NCI-H345 treated with DMSO at 0.1 percent for 48 hours (cell line): ENCODE measurements around the gene HSD17B2.
"Not testable (repeated sequence)": the region's sequence is repeated elsewhere in the genome, so short reads cannot be mapped to it uniquely, and the experiment has no call there.

ENCODE experiments used
- DNase-seq: peaks from one replicate; lab custom pipeline; 2025; ENCODE audit not compliant: unreplicated experiment; lab: John Stamatoyannopoulos, UW

The HSD17B2 gene

DNA sequence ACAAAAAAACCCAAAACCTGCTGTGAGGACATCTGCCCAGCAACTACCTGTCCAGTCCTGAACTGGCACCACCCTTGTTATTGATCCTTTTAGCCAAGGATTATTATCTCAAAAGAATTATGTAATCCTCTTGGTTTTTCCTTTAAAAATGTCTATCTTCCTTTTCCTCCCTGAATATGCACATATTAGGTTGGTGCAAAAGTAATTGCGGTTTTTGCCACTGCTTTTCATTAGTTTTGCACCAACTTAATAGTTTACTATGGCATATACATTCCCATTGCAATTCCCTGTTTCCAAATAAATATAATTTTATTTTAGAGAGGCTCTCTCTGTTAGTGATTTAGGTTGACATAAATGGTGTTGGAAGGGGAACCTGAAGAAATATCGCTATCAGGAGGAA is 83.7 kb downstream of the HSD17B2 start:
- DNase-seq, result no peak

DNA sequence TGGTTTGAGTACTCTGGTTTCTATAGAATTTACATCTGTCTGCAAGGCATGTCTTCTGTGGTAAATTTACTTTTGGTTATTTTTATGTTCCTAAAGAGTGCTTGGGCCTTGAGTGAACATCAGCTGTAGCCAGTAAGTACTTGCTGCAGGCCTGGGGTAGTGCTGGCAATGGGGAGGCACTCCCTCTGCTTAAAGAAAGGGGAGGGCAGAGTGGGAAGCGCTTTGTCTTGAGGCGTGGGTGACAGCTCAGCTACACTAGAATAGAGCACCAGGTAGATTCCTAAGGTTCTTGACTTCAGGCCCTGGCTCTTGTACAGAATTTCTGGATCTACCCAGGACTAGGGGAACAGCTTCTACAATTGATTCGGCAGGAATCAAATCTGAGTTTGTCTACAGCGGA is 84.4 kb downstream of the HSD17B2 start:
- DNase-seq, result peak; percentile 12

DNA sequence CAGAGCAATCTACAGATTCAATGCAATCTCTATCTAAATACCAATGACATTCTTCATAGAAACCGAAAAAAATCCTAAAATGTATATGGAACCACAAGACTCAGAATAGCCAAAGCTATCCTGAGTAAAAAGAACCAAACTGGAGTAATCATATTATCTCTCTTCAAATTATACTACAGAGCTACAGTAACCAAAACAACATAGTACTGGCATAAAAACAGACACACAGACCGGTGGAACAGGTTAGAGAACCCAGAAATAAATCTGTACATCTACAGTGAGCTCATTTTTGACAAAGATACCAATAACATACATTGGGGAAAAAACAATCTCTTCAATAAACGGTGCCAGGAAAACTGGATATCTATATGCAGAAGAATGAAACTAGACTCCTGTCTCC is 89.6 kb downstream of the HSD17B2 start:
- no peak for DNase-seq

DNA sequence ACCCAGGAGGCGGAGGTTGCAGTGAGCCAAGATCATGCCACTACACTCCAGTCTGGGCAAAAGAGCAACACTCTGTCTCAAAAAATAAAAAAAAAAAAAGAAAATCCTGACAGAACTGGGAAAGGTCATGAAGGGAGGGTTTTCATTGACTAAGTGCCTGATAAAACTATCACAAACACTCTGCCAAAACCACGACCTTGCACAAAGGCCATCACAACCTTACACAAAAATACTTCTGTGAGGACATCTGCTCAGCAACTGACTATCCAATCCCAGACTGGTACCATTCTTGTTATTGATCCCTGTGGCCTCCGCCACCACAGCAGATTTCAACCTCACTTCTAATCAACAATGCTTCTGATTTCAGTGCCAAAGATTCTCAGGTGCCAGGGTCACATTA is 94.8 kb downstream of the HSD17B2 start:
- DNase-seq, result no peak

DNA sequence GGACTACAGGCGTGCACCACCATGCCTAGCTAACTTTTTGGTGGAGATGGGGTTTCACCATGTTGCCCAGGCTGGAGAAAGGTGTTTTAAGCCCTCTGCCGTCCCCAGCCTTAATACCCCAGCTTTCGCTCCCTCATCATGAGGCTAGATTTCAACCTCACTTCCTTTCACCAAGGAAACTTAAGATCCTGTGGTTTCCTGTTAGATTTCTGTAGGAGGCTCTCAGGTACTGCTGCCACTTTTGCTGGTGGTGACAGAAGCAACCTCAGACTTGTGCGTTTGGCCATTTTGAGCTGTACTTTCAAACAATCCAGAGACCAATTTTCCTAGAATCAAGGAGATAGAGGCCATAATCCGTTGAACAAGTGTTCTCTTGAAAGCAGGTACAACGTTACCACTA is 98.7 kb downstream of the HSD17B2 start:
- DNase-seq, result no peak

DNA sequence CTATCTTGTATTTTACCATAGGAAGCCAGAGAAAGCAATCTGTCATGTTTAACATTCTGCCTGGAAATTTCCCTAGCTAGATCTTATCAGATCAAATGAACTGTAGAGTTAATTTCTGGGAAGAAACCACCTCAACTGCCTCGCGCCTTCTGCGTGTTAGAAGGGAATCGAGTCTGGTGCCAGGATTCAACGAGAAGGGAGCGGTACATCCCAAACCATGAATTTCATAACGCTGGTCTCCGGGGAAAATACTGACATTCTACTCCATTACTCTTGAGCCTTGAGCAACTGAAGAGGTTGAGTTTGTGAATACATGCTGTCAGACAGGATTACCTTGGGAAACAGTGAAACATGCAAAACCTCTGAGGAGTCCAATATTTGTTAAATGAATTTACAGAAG is 99.8 kb downstream of the HSD17B2 start:
- no peak for DNase-seq

DNA sequence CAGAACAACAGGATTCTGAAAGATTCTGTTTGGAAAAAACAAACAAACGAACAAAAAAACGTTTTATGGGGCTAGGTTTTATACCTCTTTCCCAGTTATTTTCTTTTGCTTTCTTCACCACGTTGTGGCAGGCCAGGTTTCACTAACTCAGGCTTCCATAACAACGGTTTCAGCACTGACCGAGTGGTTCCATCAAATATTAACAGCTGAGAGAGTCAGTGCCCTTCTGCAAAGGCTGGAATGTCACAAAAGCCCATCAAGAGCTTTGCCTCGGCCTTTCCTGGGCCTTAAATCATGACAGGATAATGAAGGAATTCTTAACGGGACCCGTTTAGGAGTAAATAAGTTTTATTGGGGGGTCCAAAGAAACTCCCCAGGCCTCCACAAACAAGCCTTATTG is 100.8 kb downstream of the HSD17B2 start:
- DNase-seq, result no peak

DNA sequence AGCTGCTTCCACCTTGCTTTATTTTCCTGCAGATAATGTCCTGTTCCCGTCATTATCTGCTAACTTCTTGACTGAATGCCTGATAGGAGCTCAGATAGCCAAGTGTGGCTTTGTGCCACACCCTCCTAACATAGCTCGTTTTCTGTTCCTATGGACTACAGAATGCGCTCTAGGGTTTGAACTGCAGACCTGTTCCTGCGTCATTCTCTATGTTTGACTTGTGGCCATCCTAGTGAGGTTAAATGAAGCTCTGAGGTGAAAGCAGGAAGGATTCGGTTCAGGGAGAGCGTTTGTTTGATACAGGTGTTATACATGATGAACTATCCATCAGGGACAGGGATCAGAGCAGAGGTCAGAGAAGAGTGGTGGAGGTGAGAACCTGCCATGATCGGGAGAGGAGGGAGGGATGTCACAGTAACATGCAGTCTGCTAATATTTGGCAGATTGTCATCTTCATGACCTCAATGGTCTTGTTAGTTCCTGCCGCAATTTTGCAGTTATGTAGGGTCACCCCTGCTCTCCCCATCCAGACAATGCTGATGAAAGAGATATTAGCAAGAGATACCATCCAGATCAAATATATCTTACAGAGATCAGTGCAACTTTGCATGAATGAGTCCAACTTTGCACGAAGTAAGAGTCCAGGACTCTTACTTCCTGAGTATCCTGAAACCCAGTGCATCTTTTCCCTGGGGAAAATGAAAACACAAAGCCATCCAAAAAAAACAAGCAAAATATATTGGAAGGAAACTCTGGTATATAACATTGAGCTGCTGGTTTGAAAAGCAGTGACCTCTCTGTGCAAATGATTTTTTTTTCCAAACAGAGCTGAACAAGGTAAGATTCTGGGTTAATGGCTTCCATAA is 102.1 kb downstream of the HSD17B2 start:
- no peak for DNase-seq

DNA sequence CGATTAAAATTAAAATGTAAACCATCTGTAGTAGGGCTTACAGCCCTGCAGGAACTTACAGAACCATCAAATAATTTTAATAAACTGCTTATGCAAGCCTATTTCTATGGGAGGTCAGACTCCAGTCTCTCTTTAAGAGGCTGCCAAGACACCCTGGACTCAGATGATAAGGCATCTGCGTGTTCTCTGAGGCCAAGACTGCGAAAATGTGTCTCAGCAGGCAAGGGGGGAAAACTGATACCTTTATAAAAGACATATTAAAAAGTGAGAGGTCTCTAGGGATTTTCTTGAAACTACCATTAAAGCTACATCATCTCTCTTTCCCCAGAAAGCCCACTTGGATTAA is 102.7 kb downstream of the HSD17B2 start:
- DNase-seq, result no peak

DNA sequence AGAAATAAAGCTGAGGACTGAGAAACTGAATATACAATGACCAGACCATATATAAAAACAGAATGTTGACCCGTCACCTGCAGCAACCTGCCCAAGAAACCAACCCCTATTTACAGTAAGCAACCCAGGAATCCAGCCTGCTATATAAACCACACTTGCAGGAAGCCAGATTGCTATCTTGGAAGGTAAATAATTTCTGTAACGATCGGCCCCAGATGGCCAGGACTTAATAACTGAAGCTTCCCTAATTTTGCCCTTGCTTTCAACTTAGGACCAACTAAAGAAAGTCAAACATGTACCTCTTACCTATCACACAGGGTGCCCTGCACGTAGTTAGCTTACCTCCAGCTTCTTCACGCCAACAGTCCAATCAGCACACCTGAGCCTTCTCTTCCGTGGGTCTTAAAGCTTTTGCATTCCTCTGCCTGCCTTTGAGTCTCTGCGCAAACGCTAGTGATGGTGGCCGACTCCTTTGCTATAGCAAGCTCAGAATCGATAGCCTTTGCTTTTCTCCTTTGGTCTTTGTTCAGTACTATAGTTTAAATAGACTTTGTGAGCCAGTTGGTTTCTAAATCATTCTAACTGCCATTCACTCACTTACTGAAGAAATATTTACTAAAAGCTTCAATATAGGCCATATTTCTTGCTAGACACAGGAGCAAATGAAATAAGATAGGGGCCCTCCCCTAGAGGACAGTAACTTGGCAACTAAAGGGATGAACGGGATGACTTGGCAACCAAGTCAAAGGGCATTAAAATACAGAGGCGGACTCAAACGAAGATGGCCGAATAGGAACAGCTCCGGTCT is 103.6 kb downstream of the HSD17B2 start:
- DNase-seq, result no peak

DNA sequence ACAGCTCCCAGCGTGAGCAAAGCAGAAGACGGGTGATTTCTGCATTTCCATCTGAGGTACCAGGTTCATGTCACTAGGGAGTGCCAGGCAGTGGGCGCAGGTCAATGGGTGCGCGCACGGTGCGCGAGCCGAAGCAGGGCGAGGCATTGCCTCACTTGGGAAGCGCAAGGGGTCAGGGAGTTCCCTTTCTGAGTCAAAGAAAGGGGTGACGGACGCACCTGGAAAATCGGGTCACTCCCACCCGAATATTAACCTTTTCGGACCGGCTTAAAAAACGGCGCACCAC is 104.2 kb downstream of the HSD17B2 start:
- DNase-seq, result not testable (repeated sequence)

DNA sequence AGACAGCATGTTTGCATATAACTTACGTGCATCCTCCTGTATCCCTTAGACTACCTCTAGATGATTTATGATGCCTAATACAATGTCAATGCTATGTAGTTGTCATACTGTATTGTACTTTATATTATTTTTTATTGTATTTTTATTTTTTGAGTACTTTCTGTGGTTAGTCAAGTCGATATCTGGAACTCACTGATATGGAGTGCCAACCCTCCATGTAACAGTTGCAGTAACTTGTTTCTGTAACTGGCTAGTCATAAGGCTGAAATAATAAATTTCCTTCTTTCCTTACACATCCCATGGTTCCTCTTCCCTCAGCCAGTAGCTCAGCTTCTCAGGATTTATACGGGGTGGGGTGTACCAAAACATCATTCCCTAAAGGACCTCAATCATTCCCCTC is 111.5 kb downstream of the HSD17B2 start:
- no peak for DNase-seq

DNA sequence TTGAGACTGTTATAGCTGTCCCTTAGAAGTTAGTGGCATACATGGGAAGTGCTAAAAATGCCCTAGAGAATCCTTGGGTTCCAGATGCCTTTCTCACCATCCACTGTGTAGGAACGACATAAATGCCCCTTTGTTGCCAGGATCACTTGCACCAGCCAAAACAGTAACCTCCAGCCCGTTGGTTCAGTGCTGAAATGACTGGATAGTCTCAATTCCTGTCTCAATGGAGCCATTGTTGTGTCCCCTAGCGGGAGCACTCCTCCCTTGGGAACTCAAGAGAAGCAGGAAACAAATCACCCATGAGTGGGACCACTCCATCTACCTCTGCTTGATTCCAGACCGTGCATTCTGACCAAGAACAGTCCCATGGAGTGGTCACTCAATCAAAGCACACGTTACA is 111.9 kb downstream of the HSD17B2 start:
- no peak for DNase-seq

DNA sequence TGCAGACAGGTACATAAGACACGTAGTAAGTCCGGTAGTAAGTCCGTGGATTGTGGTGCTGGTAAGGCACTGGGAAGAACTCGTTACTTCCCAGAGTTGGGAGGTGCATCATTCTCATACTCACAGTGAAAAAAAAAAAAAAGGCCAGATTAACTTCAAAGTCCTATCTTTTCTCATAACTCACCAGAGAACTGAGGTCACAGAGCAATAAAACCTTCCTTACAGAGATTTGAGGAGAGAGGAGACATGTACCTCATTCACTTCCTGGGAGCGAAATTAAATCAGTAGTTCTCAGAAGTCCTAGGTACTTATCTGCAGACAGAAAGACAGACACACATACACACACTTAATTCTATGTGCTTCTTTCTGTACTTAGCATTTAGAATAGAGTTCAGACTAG is 112.5 kb downstream of the HSD17B2 start:
- DNase-seq, result no peak
